ENCODE data around the gene IER5.

DNA sequence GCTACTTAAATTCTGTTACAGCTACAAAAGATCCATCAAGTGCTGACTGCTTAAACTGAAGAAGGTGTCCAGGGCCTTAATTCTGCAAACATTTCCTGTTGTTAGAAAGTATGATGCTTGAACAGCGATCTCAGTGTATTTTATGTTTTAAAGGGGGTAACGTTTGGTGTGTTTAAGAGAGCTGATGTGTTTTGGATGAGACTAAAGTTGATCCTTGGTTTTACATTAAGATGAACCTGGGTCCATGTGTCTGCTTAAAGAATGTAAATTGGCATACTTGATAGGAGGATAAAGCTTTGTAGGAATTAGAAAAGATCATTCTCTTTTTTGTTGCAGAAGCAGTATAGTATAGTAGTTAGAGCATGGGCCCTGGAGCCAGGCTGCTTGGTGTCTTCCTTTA is 3.6 kb downstream of the IER5 start:
- TF ChIP-seq TEAD4 (CRISPR knock-in tag; IDR thresholded peaks at IDR 0.05) (no peak), STAT6 (CRISPR knock-in tag; conservative IDR thresholded peaks at IDR 0.05; ENCODE audit: low read depth) (no peak), CTCF (IDR thresholded peaks at IDR 0.05) (no peak), SP1 (CRISPR knock-in tag; conservative IDR thresholded peaks at IDR 0.05) (no peak)
